H1 (cell line): ENCODE results near the gene NPC1L1. TPM values are rescaled to one million over a fixed set of nuclear protein-coding genes. Genes with fewer than 3 reads are reported as not detected.

Experiments
- CHD1 ChIP-seq: IDR thresholded peaks from 2 replicates; pipeline ENCODE4 v1.6.1; 2012; ENCODE audit warnings: low read depth, low read length, improper control_type of control experiment
- KDM5A ChIP-seq: fragments of 200-600 bp; IDR thresholded peaks from 2 replicates; pipeline ENCODE4 v1.7.1; 2012; ENCODE audit warnings: mild to moderate bottlenecking, low read length, inconsistent platforms, mixed read lengths
- PHF8 ChIP-seq: fragments of 200-600 bp; sonication (generic); conservative IDR thresholded peaks from 2 replicates; pipeline ENCODE4 v1.7.1; 2012; ENCODE audit warnings: low read depth, mild to moderate bottlenecking, inconsistent platforms, low read length, moderate library complexity
- SIN3A ChIP-seq, 2 experiments: IDR thresholded peaks in 1 of 2; conservative IDR thresholded peaks in 1 of 2; 2 replicates each; pipeline ENCODE4 v1.6.1; 2011 to 2012; ENCODE audit warnings: low read length in 2 of 2, improper control_type of control experiment in 1 of 2, low read depth in 1 of 2, mild to moderate bottlenecking in 1 of 2
- TBP ChIP-seq: IDR thresholded peaks from 2 replicates; pipeline ENCODE4 v1.6.1; 2011; ENCODE audit warnings: low read depth, low read length, improper control_type of control experiment
- TCF12 ChIP-seq: IDR thresholded peaks from 2 replicates; pipeline ENCODE4 v1.6.1; 2011; ENCODE audit warnings: low read depth, mild to moderate bottlenecking, low read length
- YY1 ChIP-seq: IDR thresholded peaks from 2 replicates; pipeline ENCODE4 v1.6.1; 2011; ENCODE audit warnings: low read depth, mild to moderate bottlenecking, low read length
- polyA plus RNA-seq, 7 experiments: library from polyadenylated mRNA; depleted of rRNA in 3 of 7; stranded (reverse) in 5 of 7; unstranded in 2 of 7; fragments of >200 nt in 5 of 7; fragments of 200-250 nt in 2 of 7; gene quantifications; 1 replicate in 5 of 7; 2 replicates in 1 of 7; 4 replicates in 1 of 7; pipeline versions ENCODE4 v1.2.1 to v1.2.3, GENCODE V29; 2011 to 2013; ENCODE audit warnings: missing spikeins in 2 of 7, mixed read lengths in 2 of 7
- total RNA-seq: library from RNA; stranded (reverse); fragmentation: NEBNext Ultra II Directional; extraction: Animal tissue kit (Norgen Biotek cat#: 25700); gene quantifications from 2 replicates; pipeline ENCODE4 v1.2.1, GENCODE V29; 2021
- TF ChIP-seq, protein P1 (sequence below): fragments of 300-600 bp; sonication (generic); IDR thresholded peaks from 2 replicates; pipeline ENCODE4 v1.7.1; 2012; ENCODE audit warnings: low read length, moderate library complexity, mild to moderate bottlenecking, inconsistent platforms; ENCODE audit not compliant: insufficient replicate concordance
- TF ChIP-seq, protein P2 (sequence below), 3 experiments: IDR thresholded peaks; 1 replicate in 2 of 3; 2 replicates in 1 of 3; pipeline versions ENCODE4 v1.5.1 to v1.6.1; 2011; ENCODE audit warnings: low read length in 3 of 3, mild to moderate bottlenecking in 3 of 3, inconsistent platforms in 2 of 3, low read depth in 1 of 3, moderate library complexity in 1 of 3; ENCODE audit not compliant: insufficient read depth in 1 of 3; ENCODE audit errors: control extremely low read depth in 1 of 3

The NPC1L1 gene
- total and polyA plus RNA-seq, 2 of the 8 experiments (the other 6 are each of a cell fraction or from before 2014, with no cell fraction given) = 0.06 to 0.21 TPM

DNA sequence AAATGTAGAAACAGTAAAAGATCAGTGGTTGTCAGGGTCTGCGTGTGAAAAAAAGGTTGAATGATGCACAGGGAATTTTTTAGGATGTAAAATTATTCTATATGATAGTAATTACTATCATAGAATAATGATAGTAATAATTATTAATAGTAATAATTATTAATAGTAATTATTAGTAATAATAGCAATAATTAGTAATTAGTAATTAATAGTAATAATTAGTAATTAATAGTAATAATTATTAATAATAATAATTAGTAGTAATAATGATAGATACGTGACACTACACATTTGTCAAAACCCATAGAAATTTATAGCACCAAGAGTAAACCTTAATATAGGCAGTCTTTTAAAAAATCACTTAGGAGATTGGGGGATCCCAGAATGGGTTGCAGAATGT lies 46.2 kb downstream of the NPC1L1 start (continued):
- TF ChIP-seq, protein P1, sequence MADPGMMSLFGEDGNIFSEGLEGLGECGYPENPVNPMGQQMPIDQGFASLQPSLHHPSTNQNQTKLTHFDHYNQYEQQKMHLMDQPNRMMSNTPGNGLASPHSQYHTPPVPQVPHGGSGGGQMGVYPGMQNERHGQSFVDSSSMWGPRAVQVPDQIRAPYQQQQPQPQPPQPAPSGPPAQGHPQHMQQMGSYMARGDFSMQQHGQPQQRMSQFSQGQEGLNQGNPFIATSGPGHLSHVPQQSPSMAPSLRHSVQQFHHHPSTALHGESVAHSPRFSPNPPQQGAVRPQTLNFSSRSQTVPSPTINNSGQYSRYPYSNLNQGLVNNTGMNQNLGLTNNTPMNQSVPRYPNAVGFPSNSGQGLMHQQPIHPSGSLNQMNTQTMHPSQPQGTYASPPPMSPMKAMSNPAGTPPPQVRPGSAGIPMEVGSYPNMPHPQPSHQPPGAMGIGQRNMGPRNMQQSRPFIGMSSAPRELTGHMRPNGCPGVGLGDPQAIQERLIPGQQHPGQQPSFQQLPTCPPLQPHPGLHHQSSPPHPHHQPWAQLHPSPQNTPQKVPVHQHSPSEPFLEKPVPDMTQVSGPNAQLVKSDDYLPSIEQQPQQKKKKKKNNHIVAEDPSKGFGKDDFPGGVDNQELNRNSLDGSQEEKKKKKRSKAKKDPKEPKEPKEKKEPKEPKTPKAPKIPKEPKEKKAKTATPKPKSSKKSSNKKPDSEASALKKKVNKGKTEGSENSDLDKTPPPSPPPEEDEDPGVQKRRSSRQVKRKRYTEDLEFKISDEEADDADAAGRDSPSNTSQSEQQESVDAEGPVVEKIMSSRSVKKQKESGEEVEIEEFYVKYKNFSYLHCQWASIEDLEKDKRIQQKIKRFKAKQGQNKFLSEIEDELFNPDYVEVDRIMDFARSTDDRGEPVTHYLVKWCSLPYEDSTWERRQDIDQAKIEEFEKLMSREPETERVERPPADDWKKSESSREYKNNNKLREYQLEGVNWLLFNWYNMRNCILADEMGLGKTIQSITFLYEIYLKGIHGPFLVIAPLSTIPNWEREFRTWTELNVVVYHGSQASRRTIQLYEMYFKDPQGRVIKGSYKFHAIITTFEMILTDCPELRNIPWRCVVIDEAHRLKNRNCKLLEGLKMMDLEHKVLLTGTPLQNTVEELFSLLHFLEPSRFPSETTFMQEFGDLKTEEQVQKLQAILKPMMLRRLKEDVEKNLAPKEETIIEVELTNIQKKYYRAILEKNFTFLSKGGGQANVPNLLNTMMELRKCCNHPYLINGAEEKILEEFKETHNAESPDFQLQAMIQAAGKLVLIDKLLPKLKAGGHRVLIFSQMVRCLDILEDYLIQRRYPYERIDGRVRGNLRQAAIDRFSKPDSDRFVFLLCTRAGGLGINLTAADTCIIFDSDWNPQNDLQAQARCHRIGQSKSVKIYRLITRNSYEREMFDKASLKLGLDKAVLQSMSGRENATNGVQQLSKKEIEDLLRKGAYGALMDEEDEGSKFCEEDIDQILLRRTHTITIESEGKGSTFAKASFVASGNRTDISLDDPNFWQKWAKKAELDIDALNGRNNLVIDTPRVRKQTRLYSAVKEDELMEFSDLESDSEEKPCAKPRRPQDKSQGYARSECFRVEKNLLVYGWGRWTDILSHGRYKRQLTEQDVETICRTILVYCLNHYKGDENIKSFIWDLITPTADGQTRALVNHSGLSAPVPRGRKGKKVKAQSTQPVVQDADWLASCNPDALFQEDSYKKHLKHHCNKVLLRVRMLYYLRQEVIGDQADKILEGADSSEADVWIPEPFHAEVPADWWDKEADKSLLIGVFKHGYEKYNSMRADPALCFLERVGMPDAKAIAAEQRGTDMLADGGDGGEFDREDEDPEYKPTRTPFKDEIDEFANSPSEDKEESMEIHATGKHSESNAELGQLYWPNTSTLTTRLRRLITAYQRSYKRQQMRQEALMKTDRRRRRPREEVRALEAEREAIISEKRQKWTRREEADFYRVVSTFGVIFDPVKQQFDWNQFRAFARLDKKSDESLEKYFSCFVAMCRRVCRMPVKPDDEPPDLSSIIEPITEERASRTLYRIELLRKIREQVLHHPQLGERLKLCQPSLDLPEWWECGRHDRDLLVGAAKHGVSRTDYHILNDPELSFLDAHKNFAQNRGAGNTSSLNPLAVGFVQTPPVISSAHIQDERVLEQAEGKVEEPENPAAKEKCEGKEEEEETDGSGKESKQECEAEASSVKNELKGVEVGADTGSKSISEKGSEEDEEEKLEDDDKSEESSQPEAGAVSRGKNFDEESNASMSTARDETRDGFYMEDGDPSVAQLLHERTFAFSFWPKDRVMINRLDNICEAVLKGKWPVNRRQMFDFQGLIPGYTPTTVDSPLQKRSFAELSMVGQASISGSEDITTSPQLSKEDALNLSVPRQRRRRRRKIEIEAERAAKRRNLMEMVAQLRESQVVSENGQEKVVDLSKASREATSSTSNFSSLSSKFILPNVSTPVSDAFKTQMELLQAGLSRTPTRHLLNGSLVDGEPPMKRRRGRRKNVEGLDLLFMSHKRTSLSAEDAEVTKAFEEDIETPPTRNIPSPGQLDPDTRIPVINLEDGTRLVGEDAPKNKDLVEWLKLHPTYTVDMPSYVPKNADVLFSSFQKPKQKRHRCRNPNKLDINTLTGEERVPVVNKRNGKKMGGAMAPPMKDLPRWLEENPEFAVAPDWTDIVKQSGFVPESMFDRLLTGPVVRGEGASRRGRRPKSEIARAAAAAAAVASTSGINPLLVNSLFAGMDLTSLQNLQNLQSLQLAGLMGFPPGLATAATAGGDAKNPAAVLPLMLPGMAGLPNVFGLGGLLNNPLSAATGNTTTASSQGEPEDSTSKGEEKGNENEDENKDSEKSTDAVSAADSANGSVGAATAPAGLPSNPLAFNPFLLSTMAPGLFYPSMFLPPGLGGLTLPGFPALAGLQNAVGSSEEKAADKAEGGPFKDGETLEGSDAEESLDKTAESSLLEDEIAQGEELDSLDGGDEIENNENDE = no peak
- TF ChIP-seq YY1 (no peak), TBP (no peak), KDM5A (no peak), TCF12 (no peak), CHD1 (no peak), SIN3A (conservative IDR thresholded peaks at IDR 0.05 in 1 of 2, IDR thresholded peaks at IDR 0.05 in 1 of 2; ENCODE audit: low read depth in 1 of 2, low read length in 2 of 2) (no peak), PHF8 (no peak)
- TF ChIP-seq, protein P2, sequence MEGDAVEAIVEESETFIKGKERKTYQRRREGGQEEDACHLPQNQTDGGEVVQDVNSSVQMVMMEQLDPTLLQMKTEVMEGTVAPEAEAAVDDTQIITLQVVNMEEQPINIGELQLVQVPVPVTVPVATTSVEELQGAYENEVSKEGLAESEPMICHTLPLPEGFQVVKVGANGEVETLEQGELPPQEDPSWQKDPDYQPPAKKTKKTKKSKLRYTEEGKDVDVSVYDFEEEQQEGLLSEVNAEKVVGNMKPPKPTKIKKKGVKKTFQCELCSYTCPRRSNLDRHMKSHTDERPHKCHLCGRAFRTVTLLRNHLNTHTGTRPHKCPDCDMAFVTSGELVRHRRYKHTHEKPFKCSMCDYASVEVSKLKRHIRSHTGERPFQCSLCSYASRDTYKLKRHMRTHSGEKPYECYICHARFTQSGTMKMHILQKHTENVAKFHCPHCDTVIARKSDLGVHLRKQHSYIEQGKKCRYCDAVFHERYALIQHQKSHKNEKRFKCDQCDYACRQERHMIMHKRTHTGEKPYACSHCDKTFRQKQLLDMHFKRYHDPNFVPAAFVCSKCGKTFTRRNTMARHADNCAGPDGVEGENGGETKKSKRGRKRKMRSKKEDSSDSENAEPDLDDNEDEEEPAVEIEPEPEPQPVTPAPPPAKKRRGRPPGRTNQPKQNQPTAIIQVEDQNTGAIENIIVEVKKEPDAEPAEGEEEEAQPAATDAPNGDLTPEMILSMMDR (IDR thresholded peaks at IDR 0.05; ENCODE audit: control extremely low read depth in 1 of 3, insufficient read depth in 1 of 3, low read depth in 1 of 3, low read length in 3 of 3) = no peak
